Astrocyte (in vitro differentiated cells and primary cell): ENCODE measurements around the gene PEAK3. TPM values are rescaled to one million over a fixed set of nuclear protein-coding genes. Genes with fewer than 3 reads are reported as not detected.

Experiments used
- DNase-seq: peaks from one replicate; pipeline ENCODE4 v3.0.0-alpha.2; 2010; ENCODE audit warnings: low read depth
- FAIRE-seq: peaks from 2 replicates; lab custom pipeline; 2011; peaks lifted over from hg19 to GRCh38; lab: Jason Lieb, UNC
- H2AFZ ChIP-seq: 2 replicates; pipeline ENCODE4 v1.6.0; 2012; ENCODE audit warnings: low read depth, low read length, inconsistent platforms
- H3K27ac ChIP-seq: 2 replicates; pipeline ENCODE4 v1.5.1; 2011; ENCODE audit warnings: low read depth, low read length, inconsistent platforms
- H3K27me3 ChIP-seq: 2 replicates; pipeline ENCODE4 v1.6.0; 2011; ENCODE audit warnings: low read length, inconsistent platforms; ENCODE audit not compliant: insufficient read depth
- H3K36me3 ChIP-seq: 2 replicates; pipeline ENCODE4 v1.5.1; 2011; ENCODE audit warnings: low read length, inconsistent platforms; ENCODE audit not compliant: insufficient read depth
- H3K4me1 ChIP-seq: 2 replicates; pipeline ENCODE4 v1.5.1; 2011; ENCODE audit warnings: low read length, inconsistent platforms; ENCODE audit not compliant: insufficient read depth
- H3K4me2 ChIP-seq: 2 replicates; pipeline ENCODE4 v1.6.0; 2012; ENCODE audit warnings: low read length, inconsistent platforms
- H3K4me3 ChIP-seq: 2 replicates; pipeline ENCODE4 v1.5.1; 2011; ENCODE audit warnings: low read depth, mild to moderate bottlenecking, low read length, inconsistent platforms; ENCODE audit not compliant: insufficient read depth
- H3K79me2 ChIP-seq: 2 replicates; pipeline ENCODE4 v1.6.0; 2012; ENCODE audit warnings: mild to moderate bottlenecking, low read length, inconsistent platforms; ENCODE audit not compliant: insufficient read depth
- H3K9ac ChIP-seq: 2 replicates; pipeline ENCODE4 v1.6.0; 2012; ENCODE audit warnings: mild to moderate bottlenecking, low read length, inconsistent platforms
- H3K9me3 ChIP-seq: 2 replicates; pipeline ENCODE4 v1.5.1; 2012; ENCODE audit warnings: low read depth, mild to moderate bottlenecking, low read length, inconsistent platforms; ENCODE audit not compliant: insufficient read depth
- H4K20me1 ChIP-seq: 2 replicates; pipeline ENCODE4 v1.6.0; 2012; ENCODE audit warnings: low read length, inconsistent platforms; ENCODE audit not compliant: insufficient read depth
- H3K27ac Mint-ChIP-seq: one replicate; pipeline ENCODE4 v1.8.0; 2021; ENCODE audit warnings: mild to moderate bottlenecking, mixed read lengths; ENCODE audit not compliant: unreplicated experiment
- H3K27me3 Mint-ChIP-seq: one replicate; pipeline ENCODE4 v1.8.0; 2021; ENCODE audit warnings: low read depth, mixed read lengths; ENCODE audit not compliant: unreplicated experiment
- H3K36me3 Mint-ChIP-seq: one replicate; pipeline ENCODE4 v1.8.0; 2021; ENCODE audit warnings: low read depth, mixed read lengths; ENCODE audit not compliant: unreplicated experiment
- H3K4me1 Mint-ChIP-seq: one replicate; pipeline ENCODE4 v1.8.0; 2021; ENCODE audit warnings: low read depth, mixed read lengths; ENCODE audit not compliant: unreplicated experiment
- H3K4me3 Mint-ChIP-seq: one replicate; pipeline ENCODE4 v1.8.0; 2021; ENCODE audit warnings: mild to moderate bottlenecking, moderate library complexity, mixed read lengths; ENCODE audit not compliant: unreplicated experiment
- H3K9me3 Mint-ChIP-seq: one replicate; pipeline ENCODE4 v1.8.0; 2021; ENCODE audit warnings: mild to moderate bottlenecking, mixed read lengths; ENCODE audit not compliant: unreplicated experiment
- CTCF ChIP-seq: IDR thresholded peaks from 2 replicates; pipeline ENCODE4 v1.5.1; 2011; ENCODE audit warnings: low read depth, mild to moderate bottlenecking, inconsistent platforms, low read length, moderate library complexity; ENCODE audit not compliant: insufficient read depth
- EZH2 ChIP-seq: IDR thresholded peaks from 2 replicates; pipeline ENCODE4 v1.6.1; 2012; ENCODE audit warnings: mild to moderate bottlenecking, low read length, inconsistent platforms; ENCODE audit not compliant: insufficient read depth
- total RNA-seq: library from RNA; stranded (reverse); gene quantifications from 2 replicates; pipeline ENCODE4 v1.2.1, GENCODE V29; 2021

Gene PEAK3
- total RNA-seq, 1 donor from 2014 or later, result 0.18 TPM

DNA sequence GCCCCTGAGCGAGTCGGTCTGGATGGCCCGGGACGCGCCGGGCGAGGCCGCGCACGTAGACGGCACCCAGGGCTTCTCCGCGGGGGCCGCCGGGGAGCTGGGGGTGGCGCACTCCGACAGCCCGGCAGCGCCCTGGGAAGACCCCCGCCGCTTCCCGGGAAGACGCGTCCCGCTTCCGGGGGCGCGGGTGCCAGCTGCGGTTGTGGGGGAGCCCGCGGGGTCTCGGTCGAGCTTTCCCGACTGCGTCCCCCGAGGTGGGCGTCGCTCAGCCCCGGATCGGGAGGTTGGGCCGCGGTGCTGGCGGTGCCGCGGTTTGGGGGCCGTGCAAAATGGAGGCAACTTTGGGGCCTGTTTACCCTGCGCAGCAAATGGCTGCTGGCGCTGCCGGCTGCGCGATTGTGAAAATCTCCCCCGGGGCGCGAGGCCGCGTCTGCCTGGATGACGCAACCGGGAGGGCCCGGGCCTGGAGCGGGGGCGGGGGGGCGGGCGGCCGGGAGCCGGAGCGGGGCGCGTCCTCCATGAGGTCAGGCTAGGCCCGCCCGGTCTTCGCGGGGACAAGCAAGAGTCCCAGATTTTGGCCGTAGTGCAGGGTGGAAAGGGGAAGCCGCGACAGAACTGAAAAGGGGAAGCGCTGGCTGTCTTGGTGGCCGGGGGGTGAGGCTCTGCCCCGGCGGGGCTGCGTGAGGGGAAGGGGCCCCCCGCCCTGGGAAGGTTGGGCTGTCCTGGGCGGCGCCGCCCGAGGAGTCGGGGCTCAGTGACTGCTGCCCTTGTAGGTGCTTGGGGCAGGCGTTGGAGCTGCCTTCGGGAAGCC, 11.3 kb downstream of the PEAK3 start:
- H3K9me3 Mint-ChIP-seq, result no peaks in the 10 kb centered on the region
- H3K4me1 Mint-ChIP-seq, result peaks cover 17% of the 10 kb centered on the region
- Histone ChIP-seq H3K9me3 (no peaks in the 10 kb centered on the region), H3K4me1 (peaks cover 32% of the 10 kb centered on the region), H2AFZ (no peak overlapping the region), H3K27ac (peak overlapping the region; percentile 91), H4K20me1 (peaks cover 60% of the 10 kb centered on the region), H3K9ac (peak overlapping the region; percentile 99), H3K36me3 (peaks cover 3% of the 10 kb centered on the region), H3K4me2 (peak overlapping the region; percentile 96), H3K4me3 (peak overlapping the region; percentile 96), H3K27me3 (no peaks in the 10 kb centered on the region), H3K79me2 (peaks cover 61% of the 10 kb centered on the region)
- peak overlapping the region; percentile 95 for H3K4me3 Mint-ChIP-seq
- no peak for TF ChIP-seq CTCF
- no peak for TF ChIP-seq EZH2
- FAIRE-seq, result no peak
- peaks cover 14% of the 10 kb centered on the region for H3K36me3 Mint-ChIP-seq
- H3K27ac Mint-ChIP-seq, result no peak overlapping the region
- H3K27me3 Mint-ChIP-seq, result no peaks in the 10 kb centered on the region
- DNase-seq, result peak; percentile 66

GRCh38 chr19:2270157-2270422, 11.9 kb downstream of the PEAK3 start:
- no peaks in the 10 kb centered on the region for H3K27me3 Mint-ChIP-seq
- Histone ChIP-seq H3K27ac (peak overlapping the region; percentile 91), H3K9ac (peak overlapping the region; percentile 99), H3K4me3 (peak overlapping the region; percentile 96), H3K9me3 (no peaks in the 10 kb centered on the region), H3K27me3 (no peaks in the 10 kb centered on the region), H3K4me1 (peaks cover 29% of the 10 kb centered on the region), H3K36me3 (peaks cover 3% of the 10 kb centered on the region), H2AFZ (no peak overlapping the region), H4K20me1 (peaks cover 55% of the 10 kb centered on the region), H3K4me2 (peak overlapping the region; percentile 96), H3K79me2 (peaks cover 56% of the 10 kb centered on the region)
- peak overlapping the region; percentile 84 for H3K27ac Mint-ChIP-seq
- peak overlapping the region; percentile 94 for H3K4me3 Mint-ChIP-seq
- H3K36me3 Mint-ChIP-seq, result peaks cover 14% of the 10 kb centered on the region
- no peak for FAIRE-seq
- no peak for DNase-seq
- peaks cover 16% of the 10 kb centered on the region for H3K4me1 Mint-ChIP-seq
- TF ChIP-seq CTCF, result no peak
- no peak for TF ChIP-seq EZH2
- no peaks in the 10 kb centered on the region for H3K9me3 Mint-ChIP-seq
